ENCODE measurements around the gene SPX.

Gene SPX

DNA sequence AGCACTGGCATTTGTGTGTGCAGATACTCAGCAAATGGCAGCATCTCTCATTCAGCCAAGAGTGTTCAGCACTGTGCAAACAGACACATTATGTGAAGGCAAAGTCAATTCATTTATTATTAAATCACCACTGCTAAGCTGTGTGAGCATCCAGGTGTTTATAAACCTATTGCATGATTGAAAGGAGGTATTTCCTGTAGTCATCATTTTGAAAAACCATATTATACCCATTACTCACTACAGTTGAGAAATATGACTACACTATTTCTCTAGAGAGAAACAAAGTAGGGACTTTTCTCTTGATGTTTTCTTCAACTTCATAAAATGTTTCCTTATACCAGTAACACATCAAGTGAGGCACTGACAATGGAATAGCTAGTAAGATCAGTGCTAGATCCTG lies 13.7 kb downstream of the SPX start:
- DNase-seq, result no peak

DNA sequence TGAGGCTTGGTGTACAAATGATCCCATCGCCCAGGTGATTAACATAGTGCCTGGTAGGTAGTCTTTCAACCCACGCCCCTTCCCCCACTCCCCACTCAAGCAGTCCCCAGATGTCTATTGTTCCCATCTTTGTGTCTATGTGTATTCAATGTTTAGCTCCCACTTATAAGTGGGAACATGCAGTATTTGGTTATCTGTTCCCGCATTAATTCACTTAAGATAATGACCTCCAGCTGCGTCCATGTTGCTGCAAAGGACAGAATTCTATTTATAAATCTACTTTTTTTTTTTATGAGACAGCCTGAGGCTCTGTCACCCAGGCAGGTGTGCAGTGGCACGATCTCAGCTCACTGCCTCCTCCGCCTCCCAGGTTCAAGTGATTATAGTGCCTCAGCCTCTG lies 15.7 kb downstream of the SPX start:
- no peak for DNase-seq

DNA sequence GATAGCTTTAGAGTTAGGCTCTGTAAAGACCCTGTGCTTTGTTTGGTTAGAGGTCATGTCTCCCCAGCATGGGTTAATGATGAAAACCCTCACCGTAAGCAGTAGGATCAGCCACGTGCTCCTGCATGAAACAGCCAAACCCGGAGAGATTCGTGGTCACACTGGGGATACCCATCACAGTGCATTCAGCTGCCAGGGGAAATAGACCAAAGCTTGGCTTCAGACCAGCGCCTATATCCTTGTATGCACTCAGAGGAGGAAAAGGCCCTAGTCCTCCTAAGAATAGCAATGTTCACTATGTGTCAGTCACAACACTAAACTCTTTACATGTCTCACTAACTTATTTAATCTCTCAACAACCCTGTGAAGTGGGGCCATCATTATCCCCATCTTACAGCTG lies 16.3 kb downstream of the SPX start:
- no peak for DNase-seq

DNA sequence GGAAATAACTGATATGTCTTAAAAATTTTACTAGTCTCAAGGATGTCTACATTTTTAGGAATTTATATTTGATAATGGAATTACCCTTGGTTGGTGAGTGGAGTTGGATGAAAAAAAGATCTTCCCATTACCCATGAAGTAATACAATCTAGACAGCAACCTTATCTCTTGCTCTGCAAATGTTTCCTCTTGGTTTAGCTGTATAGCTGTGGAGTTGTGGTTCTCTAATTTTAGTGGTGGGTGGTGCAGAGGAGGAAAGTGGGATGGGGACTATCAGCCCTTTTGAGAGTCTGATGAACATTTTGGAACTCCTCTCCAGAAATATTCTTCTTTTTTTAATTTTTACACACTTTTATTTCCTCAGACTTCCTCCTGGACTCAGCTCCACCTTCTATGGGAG lies 17.1 kb downstream of the SPX start:
- DNase-seq, result no peak

DNA sequence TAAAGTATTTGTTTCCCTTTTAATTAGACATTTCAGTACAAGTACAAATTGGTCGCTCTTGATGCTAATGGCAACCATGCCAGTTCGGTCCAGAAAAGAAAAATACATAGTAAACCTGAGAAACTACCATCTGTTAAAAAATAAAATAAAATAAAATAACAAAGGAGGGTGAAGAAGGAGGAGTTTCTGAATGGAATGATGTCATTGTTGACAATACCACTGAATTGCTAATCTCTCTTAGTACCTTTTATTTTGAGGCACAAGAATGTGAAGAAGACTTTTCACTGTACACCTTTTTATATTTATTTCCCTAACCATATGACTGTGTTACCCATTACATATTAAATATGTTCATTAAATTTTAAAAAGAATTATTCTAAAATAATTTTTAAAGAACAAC lies 19.5 kb downstream of the SPX start:
- no peak for DNase-seq

DNA sequence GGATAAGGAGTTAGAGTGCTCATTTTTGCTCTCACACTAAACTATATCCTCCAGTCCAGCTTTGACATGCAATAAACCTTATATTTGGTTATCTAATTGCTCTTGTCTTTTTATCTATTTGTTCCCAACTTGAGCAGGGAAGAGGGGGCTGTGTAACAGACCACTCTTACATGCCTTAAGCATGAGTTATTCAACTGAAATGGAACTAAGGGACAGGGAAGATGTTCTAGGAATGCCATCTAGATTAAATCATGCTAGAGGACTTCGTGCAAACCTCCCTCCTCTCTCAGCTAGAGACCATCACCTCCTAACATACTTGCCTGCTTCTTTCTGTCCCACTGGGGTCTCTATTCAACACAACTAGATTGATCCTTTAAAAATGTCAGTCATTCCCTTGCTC lies 20.6 kb downstream of the SPX start:
- DNase-seq, result no peak

DNA sequence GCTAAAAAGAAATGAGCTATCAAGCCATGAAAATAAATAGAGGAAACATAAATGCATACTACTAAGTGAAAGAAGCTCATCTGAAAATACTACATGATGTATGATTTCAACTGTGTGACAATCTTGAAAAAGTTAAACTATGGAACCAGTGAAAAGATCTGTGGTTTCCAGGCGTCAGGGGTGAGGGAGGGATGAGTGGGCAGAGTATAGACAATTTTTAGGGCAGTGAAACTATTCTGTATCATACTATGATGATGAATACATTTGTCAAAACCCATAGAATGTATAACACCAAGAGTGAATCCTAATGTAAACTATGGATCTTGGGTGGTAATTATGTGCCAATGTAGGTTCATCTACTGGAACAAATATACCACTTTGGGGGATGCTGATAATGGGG lies 21.3 kb downstream of the SPX start:
- DNase-seq, result no peak

DNA sequence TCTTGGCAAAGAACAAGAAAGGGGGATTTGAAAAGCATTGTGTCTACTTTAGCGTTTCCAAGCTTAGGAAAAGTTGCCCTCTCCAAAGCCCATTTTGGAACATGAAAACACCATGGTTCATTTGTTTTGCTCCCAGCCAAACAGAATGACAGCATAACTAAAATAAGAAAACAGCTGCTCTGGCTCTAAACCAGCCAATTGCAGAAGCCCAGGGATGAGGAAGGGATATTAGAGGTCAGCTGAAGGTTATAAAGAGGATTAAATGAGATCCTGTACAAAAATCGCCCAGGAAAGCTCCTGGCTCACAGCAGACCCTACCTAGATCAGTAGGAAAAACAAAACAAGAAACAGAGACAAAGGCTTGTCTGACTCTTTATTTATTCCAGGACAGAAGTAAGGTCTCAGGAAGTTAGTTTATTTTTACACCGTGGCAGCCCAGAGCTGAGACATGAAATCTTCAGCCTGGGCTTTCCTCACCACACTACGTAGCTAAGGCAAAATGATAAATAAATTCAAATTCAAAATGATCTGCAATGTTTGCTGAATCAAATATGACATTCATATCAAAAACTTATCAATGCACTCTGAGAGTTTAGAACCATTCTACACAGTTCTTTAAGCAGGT lies 25.9 kb downstream of the SPX start:
- peak; percentile 41 for DNase-seq

DNA sequence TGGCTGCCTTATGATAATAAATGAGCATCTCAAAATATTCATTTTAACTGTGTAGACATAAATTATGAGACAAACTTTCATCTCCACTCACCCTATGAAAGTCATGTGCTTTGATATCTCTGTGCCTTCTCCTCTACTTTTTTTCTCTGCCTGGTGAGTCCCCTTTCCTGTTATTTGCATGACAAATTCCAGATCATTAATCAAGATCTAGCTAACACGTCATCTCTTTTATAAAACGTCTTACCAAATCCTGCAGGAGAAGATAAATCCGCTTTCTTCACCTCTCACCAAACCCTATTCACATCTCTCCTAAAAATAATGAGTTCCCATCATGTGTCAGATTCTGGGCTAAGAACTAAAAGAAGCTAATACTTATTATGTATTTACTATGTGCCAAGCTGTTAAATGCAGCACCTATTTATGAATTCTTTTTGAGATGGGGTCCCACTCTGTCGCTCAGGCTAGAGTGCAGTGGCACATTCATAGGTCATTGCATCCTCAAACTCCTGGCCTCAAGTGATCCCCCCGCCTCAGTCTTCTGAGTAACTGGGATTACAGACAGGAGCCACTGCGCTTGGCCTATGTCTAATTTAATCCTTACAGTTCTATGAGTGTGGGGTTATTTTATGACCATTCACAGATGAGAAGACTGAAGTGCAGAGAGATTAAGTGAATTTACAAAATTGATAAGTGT lies 26.7 kb downstream of the SPX start:
- no peak for DNase-seq

DNA sequence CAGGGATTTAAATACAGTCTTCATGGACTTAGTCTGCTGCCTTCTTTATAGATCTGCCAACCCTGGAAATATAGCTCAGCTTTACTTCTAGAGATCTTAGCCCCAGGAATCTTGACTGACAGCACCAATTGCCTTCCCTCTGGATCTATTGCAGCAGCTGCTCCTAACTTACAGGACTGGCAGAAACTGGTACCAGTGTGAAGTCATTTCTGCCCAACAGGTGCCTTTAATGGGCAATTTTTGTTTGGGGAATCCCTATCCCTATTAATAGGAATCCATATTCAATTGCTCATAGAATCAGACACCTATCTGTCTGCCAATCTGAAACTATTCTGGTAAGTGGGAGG lies 27.2 kb downstream of the SPX start:
- no peak for DNase-seq

DNA sequence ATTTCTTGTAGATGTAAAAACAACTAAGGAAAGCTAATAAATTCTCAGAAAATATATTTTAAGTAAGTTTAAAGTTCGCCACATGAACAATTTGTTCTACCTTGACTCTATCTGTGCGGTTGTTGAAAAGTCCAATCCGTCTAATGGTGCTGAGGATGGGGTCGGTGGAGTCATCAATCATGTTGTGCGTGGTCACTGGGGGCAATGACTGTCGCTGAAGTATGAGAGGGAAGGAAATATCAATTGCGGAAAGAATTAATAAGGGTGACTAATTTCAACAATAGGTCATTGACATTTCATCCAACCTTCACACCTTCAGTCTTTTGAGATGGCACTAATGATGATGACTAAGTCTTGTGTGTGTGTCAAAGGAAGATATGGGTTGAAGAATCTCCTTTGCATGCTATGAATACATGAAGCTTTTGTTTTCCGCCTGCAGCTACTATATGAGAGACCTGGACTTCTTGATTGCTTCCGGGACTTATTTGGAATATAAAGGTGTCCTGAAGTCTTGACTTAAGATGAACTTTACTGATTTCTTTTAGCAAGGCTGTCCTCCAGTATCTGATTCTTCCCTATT lies 32.1 kb downstream of the SPX start:
- DNase-seq, result no peak

DNA sequence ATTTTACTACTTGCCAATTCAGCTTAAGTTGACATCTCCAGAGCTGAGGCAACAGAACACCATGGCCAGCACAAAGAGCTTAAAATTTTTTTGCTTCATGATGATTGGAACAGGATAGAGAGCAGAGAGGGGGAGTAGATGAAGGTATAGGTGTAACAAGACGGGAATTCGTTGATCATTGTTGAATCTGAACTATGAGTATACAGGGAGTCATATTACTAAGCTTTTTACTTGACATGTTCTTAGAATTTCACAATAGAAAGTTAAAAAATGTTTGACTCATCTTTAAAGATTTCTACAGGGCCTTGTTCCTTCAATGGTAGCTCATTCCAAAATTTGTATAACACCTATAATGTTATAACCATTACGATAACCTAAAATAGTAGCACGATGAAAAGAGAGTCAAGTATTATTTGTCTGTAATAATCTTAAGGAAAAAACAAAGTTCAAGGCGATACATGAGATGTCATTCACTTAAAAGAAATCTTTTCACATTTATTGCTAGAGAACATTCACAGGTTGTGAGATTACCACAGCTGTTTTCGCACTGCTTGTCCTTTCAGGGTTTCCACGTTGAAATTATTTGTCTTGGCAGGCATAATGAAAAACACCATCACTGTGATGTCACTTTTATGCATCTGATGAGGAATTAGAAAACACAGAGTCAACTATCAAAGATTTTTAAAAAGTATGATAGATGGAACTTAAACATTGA lies 33.9 kb downstream of the SPX start:
- DNase-seq, result no peak

DNA sequence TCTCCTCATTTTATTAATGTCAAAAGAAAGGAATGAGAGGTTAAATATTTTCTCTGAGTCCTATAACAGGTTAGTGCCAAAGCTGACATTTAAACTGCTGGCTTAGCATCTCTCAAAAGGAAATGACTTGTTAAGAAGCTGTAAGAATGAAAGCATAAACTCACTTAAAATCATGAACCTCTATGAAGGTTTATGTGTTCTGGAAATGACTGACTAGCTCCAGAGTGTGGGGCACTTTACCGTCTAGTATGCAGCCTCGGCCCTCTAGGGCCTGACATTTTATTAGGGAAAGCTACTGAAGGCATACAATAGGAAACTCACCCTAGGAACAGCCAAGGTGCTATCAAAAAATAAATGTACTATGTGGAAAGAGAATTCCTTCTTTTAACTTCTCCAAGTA lies 35.1 kb downstream of the SPX start:
- DNase-seq, result no peak

DNA sequence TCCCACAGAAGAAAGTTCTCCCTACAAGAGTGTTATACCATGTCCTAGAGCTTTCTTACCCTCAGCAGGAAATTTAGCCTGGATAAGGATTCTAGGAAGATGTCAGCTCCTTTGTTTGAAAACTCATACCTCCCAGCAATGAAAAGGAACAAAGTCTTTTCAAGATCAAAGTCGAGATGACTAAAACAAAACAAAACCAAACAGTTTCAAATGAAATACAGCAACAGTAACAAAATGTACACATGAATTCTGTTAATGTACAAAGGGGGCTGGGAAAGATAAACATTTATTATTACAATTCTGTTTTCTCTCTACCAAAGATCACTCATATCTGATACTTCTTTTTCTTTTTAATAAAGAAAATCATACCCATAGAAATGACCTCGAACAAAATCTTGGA lies 36.8 kb downstream of the SPX start:
- no peak for DNase-seq

DNA sequence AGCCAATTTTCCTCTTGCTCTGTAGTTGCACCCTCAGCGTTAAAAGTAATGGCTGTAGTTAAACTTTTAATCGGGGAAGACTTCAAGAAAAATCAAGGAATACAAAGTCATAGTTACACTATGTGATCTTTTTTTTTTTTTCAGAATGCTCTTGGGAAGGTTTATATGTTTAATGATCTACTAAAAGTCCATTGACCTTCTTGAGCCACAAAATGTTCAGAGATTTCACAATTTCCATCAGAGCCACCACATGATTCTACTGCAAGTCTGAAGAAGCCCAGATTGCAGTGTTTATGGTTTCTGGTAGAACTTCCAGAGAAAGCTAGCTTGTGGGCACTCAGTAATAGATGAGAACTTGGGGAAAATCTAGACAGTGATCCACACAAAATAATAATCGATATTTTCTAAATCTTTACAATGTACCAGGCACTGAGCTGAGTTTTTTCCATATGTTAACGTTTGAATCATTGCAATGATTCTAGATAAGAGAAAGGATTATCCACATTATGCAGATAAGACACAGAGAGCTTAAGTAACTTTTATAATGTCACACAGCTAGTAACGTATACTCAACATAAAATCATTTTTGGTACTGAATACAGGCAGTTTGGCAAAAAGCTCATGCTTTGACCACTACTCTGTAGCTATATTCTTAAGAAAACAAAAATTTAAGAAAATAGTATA lies 40.3 kb downstream of the SPX start:
- no peak for DNase-seq

DNA sequence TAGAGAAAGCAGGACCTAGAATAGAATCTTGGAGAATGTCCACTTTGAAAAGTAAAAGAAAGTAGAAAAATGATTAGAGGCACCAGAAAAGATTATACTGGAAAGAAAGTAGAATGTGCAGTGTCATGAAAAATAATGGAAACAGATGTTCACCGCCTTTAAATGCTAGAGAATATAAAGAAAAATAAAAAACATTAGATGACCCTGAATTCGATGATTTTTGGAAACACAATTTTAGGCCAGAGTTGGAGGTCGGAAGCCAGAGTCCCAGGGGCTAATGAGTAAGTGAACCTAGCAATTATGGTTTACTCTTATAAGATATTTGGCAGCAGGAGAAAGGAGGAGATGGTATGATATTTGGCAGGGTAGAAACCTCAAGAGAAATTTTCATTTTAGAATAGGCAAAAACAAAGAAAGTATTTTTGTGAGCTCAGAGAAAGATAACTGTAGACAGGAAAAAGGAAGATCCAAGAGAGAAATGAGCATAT lies 40.9 kb downstream of the SPX start:
- DNase-seq, result no peak

DNA sequence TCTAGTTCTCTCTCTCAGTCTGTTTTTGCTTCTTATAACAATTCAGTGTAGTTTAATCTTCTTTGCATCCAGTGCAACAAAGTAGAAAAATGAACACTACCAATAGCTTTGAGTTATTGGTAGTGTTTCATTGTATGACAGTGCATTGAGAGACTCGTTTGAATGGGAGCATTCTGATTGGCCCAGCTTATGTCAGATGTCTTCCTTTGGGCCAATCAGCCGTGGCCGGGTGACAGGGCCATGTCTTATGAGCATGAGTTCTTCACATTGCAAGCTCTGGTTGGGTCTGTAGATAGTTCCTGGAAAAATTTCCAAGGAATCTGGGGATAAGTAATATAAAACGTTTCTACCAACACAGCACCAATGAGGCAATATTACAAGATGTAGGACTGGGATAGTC lies 42.0 kb downstream of the SPX start:
- no peak for DNase-seq

DNA sequence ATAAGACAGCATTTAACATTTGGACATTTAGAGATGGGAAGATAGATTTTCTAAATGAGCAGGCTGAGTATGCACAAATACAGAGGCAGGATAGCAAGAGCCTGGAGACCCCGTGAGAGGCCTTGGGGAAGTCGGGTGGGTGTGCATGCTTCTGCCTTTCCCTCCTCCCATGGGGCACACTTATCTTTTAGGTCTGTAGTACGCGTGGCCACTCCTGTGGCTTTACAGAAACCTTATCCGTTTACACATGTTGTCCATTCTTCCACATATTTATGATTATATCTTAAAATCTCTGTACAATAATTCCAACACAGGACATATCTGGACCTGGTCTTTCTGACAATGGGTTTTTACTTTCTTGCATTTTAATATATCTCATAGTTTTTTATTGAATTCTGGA lies 45.0 kb downstream of the SPX start:
- DNase-seq, result no peak

DNA sequence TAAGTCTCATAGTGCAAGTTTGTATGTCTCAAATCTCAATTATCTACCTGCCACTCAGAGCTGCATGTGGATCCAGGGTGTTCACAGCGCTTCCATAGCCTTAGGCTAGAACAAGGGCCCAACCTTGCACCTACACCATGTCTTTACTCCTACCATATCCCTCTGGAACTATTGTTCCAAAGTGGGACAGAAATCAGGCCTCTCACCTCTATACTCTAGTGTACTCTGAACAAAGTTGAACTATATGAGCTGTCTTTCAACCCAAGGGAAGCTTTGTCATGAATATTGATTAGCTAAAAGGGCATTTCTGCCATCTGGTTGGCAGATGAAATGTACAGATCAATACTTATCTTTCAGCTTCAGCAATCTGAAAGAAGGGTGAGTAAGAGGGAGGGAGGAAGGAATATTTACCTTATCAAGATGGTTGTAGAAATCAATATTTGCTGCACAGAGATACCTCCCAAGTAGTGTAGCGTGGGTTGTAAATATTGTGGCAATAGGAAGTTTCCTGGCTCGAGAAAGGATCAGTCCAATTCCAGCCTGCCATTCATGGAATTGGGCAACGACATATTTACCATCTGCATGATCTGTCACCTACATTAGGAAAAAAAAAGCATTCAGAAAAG lies 47.8 kb downstream of the SPX start:
- DNase-seq, result no peak

DNA sequence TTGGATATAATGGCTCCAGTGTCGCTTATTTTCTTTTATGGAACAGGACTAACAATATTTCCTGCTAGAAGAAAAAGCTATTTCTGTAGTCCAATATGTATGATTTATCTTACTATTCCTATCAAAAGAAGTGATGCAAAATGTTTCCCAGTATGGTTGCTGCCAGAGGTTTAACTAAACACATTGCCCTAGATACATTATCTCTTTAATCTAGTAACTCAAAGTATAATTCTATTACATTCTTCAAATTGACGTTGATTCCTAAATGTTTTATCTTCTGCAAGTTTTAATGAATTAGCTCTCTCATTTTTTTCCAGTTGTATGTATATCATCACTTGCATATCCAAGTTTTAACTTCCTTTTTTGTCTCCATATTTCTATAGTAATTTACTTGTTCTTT lies 50.3 kb downstream of the SPX start:
- no peak for DNase-seq

DNA sequence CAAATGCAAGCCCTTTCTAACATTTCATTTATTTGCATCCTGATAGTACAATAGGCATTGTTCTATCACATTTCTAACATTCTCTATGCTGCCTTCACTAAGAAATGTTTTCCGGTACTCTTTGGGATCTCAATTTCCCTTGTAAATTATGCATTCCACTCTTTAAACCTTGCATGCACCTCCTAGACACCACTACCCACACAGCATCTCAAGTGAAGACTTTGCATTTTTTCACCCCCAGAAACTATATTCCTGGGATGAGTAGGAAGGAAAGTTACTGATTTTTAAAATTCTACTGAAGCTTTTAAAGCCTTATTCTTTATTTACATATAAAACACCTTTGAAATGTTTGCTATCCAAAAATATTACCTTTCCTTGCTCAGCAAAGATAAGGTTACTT lies 51.4 kb downstream of the SPX start:
- no peak for DNase-seq

DNA sequence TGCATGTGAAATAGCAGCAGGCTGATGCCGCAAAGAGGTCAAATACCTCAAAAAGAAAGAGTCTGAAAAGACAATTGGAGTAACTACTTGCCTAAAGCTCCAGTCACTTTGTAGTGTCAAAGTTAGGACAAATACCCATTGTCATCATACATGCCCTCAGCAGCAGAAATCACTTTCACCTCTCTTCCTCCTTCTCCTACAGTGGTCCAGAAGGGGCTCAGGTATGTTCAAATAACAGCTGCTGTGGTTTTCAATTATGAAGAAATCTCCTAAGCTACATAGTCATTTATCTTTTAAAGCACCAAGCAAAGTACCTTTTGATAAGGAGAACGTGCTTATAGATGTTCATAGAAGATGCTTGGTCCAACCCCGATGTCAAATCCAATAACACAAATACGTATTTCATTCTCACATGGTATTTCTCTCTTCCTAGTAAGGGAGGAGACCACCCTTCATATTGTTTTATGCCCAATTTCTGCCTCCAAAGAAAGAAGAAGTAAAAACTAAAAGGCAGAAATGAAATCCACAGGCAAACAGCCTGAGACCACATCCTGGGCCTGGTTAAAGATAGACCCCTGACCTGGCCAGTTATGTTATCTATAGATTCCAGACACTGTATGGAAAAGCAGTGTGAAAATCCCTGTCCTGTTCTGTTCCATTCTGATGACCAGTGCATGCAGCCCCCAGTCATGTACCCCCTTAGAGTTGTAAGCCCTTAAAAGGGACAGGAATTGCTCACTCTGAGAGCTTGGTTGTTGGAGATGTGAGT lies 54.8 kb downstream of the SPX start:
- no peak for DNase-seq

All from right forelimb (tissue), 1 donor.